Neural progenitor cell (in vitro differentiated cells): ENCODE results near the gene ZBTB8OS.
"Not testable (repeated sequence)": the region's sequence is repeated elsewhere in the genome, so short reads cannot be mapped to it uniquely, and the experiment has no call there.

ENCODE experiments used
- EZH2 ChIP-seq: fragments of 200-600 bp; sonication (generic); IDR thresholded peaks from 2 replicates; pipeline ENCODE4 v1.6.1; 2017; ENCODE audit warnings: antibody characterized with exemption, mild to moderate bottlenecking, moderate library complexity
- TF ChIP-seq, protein P1 (sequence below): fragments of 200-600 bp; sonication (generic); IDR thresholded peaks from 2 replicates; pipeline ENCODE4 v1.5.1; 2017; ENCODE audit warnings: antibody characterized with exemption, mild to moderate bottlenecking

DNA sequence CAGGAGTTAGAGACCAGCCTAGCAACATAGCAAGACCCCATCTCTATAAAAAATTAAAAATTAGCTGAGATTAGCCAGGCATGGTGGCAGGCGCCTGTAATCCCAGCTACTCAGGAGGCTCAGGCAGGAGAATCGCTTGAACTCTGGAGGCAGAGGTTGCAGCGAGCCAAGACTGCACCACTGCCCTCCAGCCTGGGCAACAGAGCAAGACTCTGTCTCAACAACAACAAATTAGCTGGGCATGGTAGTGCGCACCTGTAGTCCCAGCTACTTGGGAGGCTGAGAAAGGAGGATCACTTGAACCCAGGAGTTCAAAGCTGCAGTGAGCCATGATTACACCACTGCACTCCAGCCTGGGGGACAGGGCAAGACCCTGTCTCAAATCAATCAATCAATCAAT lies 20.2 kb downstream of the ZBTB8OS start:
- TF ChIP-seq, protein P1, sequence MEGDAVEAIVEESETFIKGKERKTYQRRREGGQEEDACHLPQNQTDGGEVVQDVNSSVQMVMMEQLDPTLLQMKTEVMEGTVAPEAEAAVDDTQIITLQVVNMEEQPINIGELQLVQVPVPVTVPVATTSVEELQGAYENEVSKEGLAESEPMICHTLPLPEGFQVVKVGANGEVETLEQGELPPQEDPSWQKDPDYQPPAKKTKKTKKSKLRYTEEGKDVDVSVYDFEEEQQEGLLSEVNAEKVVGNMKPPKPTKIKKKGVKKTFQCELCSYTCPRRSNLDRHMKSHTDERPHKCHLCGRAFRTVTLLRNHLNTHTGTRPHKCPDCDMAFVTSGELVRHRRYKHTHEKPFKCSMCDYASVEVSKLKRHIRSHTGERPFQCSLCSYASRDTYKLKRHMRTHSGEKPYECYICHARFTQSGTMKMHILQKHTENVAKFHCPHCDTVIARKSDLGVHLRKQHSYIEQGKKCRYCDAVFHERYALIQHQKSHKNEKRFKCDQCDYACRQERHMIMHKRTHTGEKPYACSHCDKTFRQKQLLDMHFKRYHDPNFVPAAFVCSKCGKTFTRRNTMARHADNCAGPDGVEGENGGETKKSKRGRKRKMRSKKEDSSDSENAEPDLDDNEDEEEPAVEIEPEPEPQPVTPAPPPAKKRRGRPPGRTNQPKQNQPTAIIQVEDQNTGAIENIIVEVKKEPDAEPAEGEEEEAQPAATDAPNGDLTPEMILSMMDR, result not testable (repeated sequence)
- not testable (repeated sequence) for TF ChIP-seq EZH2
